ENCODE results near the gene MAPK8.

The MAPK8 gene

DNA sequence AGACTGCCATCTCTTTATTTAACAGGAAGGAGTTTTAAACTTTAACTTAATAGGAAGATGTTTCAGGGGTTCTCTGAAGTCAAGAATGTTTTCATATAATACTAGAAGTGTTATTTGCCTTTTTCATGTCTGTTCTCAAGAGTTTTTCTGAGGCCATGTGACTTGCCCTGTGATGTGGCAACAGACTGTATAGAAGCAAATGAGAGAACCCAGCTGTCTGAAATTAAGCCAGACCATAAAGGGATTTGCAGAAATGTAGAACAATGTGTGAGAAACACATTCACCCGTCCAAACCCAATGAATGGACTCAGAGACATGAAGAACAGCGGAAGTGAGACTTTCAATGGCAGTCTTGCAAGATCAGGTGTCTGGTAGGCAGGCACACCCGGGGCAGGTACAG lies 23.8 kb downstream of the MAPK8 start:
- no peak for DNase-seq (ENCODE audit: extremely low spot score)
- POLR2A ChIA-PET: no interaction called here
- TF ChIP-seq, protein P1, sequence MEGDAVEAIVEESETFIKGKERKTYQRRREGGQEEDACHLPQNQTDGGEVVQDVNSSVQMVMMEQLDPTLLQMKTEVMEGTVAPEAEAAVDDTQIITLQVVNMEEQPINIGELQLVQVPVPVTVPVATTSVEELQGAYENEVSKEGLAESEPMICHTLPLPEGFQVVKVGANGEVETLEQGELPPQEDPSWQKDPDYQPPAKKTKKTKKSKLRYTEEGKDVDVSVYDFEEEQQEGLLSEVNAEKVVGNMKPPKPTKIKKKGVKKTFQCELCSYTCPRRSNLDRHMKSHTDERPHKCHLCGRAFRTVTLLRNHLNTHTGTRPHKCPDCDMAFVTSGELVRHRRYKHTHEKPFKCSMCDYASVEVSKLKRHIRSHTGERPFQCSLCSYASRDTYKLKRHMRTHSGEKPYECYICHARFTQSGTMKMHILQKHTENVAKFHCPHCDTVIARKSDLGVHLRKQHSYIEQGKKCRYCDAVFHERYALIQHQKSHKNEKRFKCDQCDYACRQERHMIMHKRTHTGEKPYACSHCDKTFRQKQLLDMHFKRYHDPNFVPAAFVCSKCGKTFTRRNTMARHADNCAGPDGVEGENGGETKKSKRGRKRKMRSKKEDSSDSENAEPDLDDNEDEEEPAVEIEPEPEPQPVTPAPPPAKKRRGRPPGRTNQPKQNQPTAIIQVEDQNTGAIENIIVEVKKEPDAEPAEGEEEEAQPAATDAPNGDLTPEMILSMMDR (IDR thresholded peaks at IDR 0.05; ENCODE audit: control extremely low read depth, extremely low read depth, low read depth, missing control alignments): no peak
- CTCF ChIA-PET: no interaction called here

- ChIA-PET CTCF (interaction anchor here (1.0 to 1.6 kb wide), 4 partner anchors 11 to 30 kb away, joined by 3 read pairs; no protein-coding TSS in a partner anchor), POLR2A (no interaction called here)
- TF ChIP-seq, protein P1 (IDR thresholded peaks at IDR 0.05; ENCODE audit: control extremely low read depth, extremely low read depth, low read depth, missing control alignments): no peak
- DNase-seq (ENCODE audit: extremely low spot score): no peak
These were observed 25.0 kb downstream of the MAPK8 start for GRCh38 chr10:48331436-48331835.

DNA sequence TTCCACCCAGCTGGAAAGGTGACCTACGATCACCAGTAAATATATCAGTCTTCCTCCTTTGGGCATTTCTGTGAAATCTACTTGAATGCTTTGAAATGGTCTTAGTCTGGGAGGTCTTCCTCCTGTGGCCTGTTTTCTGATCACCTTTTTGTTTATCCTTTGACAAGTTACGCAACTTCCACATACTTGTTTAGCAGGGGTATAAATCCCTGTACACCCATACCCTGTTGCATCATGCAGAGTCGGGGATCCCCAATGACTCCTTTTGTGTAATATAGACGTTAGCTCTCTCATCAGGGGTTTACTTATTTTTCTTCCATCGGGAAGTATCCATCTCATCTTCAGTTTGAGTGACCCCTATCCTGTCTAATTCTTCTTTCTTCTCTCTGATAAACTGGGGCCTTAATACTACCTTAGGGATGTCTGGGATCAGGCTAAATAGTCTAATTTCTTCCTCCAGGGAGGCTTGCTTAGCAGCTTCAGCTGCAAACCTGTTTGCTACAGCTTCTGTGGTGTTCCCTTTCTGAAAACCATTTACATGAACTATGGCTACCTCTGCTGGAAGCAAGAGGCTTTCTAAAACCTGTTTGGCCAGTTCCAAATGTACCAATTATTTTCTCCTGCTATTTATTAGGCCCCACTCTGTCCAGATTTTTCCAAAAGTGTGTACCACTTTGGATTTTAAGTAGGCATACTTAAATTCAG lies 25.8 kb downstream of the MAPK8 start:
- CTCF ChIA-PET: interaction anchor here (0.9 to 2.0 kb wide), 9 partner anchors 11 to 31 kb away, joined by 3 to 7 read pairs (median 3); no protein-coding TSS in a partner anchor
- POLR2A ChIA-PET: interaction anchor here (1.0 kb wide), 1 partner anchor 22 kb away, joined by 3 read pairs; no protein-coding TSS in a partner anchor

DNA sequence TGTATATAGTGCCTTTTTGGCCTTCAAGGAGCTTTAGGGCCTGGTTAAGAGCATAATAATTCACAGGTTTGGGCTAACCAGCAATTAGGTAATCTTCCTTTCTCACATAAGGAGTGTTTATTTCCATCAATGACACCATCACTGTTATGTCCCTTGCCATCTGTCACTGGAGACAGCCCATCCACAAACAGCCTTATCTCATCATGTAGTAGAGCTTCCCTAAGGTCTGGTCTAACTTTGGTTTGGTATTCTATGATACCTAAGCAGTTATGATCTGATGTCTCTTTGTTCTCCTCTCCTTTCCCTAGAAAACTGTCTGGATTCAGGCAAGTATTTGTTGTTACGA lies 26.4 kb downstream of the MAPK8 start:
- CTCF ChIA-PET: interaction anchor here (0.9 to 2.0 kb wide), 7 partner anchors 11 to 324 kb away, joined by 3 to 7 read pairs (median 3); no protein-coding TSS in a partner anchor
- DNase-seq (ENCODE audit: extremely low spot score): no peak
- POLR2A ChIA-PET: interaction anchor here (1.0 kb wide), 1 partner anchor 23 kb away, joined by 3 read pairs; no protein-coding TSS in a partner anchor
- TF ChIP-seq, protein P1 (IDR thresholded peaks at IDR 0.05; ENCODE audit: control extremely low read depth, extremely low read depth, low read depth, missing control alignments): no peak

More for the DNA sequence above, 25.8 kb downstream of the MAPK8 start:
- TF ChIP-seq, protein P1 (IDR thresholded peaks at IDR 0.05; ENCODE audit: control extremely low read depth, extremely low read depth, low read depth, missing control alignments): no peak
- DNase-seq (ENCODE audit: extremely low spot score): no peak

DNA sequence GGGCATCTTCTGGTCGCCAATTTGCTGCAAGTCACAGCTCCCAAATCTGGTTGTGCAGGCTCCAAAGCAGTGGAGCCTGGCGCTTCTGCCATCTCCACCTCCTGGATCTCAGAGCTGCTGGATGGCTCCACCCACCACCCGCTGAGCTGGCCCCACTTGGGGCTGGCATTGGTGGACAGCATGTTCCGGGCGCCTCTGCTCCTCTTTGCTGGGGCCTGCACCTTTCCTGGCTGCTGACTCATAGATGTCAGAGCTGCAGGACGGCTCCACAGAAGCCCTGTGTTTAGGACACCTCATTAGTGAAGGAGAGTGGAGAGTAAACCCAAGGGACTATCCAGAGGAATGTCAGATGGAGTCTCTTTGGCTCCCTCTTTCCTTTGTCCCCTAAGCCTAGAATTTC lies 27.4 kb downstream of the MAPK8 start:
- DNase-seq (ENCODE audit: extremely low spot score): no peak
- CTCF ChIA-PET: interaction anchor here (1.2 to 2.0 kb wide), 2 partner anchors 10 to 323 kb away, joined by 4 to 7 read pairs; no protein-coding TSS in a partner anchor
- TF ChIP-seq, protein P1 (IDR thresholded peaks at IDR 0.05; ENCODE audit: control extremely low read depth, extremely low read depth, low read depth, missing control alignments): no peak
- POLR2A ChIA-PET: no interaction called here

GRCh38 chr10:48335788-48336187 lies 29.3 kb downstream of the MAPK8 start:
- TF ChIP-seq, protein P1 (IDR thresholded peaks at IDR 0.05; ENCODE audit: control extremely low read depth, extremely low read depth, low read depth, missing control alignments): no peak
- ChIA-PET CTCF (no interaction called here), POLR2A (no interaction called here)
- no peak for DNase-seq (ENCODE audit: extremely low spot score)
